MV-4-11 (cell line): Measurements from ENCODE around the gene MCM9.
"Not testable (repeated sequence)": the region's sequence is repeated elsewhere in the genome, so short reads cannot be mapped to it uniquely, and the experiment has no call there.

ENCODE experiments used
- DNase-seq: peaks from one replicate; lab custom pipeline; 2025; lab: John Stamatoyannopoulos, UW

MCM9 gene

GRCh38 chr6:118893807-118894424, 41.0 kb downstream of the MCM9 start, which contains the start of gene ASF1A:
Gene ASF1A, plus strand, starts transcription at chr6:118894152. Its CDS starts 262 bp downstream, at chr6:118894414.
- peak; percentile 98 for DNase-seq

DNA sequence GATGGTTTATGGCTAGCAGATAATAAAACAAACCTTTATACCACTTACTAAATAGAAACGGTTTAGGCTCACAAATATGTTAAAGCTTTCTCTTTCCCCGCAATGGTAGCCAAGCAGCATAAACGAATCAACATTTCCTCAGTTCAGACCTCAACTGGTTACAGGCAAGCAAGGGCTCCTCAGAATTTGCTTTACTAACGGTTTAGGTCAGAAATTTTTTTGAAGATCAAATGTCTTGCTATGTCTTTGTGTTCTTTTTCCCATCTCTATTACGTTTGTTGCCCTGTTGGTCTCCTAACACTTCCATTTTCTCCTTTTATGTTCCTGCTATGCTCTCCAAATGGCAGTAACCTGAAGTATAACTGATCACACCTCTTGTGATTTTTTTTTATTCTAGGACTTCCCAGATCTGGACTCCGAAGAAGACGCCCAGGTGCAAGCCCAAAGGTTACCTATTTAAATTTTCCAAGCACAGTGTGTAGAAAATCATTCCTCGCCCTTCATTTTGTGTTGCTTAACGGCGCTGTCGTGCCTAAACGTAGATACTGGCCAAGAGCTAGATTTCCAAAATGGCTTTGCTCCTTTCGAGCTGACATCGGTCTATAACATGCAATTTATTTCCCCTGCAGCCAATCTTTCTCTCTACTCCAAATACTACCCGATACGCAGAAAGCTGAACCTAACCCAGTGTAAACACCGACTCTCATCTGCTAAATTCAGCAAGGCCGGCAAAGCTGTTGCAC, 41.7 kb downstream of the MCM9 start:
- DNase-seq, result peak; percentile 32

DNA sequence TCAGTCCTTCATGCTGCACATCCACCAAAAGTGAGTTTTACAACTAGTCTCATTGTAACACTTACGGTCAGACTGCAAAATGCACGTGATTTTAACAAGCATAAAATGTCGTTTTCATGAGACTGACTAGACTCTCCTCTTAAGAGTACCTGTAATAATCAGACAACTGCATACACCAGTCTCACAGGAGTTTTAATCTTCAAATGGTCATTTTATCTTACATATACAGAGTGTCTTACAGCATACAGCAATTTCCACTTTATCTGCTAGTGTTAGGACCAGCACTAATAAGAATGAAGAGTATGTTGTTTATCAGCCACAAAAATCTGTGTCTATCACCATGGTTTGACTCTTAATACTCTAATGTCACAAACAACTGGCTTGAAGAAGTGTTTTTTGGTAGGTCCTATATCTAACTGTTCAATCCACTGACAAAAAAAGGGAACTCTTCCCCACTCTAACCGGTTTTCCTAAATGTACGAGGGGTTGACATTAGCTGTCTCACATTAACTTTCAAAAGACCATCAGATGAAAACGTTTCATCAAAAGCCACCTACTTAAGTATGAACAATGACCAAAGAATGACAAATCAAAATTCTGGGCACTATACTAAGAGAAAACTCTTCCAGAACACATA, 42.5 kb downstream of the MCM9 start:
- no peak for DNase-seq

DNA sequence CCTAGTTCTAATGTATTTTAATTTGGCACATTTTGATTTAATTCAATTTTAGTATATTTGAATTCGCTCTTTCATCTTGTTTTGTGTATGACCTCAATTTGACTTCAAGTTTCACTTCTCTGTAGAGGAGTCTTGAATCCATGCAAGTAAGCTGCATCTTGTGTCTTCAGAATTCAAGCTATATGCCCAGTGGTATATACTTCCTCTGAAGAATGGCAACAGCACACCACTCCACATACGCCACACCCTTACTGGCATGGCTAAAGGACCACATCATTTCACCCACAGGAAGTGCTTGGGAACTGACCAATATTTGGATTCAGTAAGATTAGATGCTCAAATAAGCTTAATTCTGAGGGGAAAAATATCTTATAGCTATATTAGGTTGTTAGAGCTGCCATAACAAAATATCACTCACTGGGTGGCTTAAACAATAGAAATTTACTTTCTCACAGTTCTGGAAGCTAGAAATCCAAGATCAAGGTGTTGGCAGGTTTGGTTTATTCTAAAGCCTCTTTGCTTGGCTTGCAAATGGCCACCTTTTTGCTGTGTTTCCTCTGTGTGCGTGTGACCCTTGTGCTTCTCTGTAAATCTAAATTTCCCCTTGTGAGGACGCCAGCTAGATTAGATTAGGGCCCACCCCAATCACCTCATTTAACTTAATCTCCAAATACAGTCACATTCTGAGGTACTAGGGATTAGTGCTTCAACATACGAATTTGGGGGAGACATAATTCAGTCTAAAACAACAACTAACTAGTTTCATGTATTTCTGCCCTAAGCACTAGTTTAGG, 43.8 kb downstream of the MCM9 start:
- DNase-seq, result peak; percentile 94

GRCh38 chr6:118889163-118889562, 45.8 kb downstream of the MCM9 start:
- DNase-seq, result no peak

- no peak for DNase-seq
These were observed 48.3 kb downstream of the MCM9 start for GRCh38 chr6:118886641-118887040.

- DNase-seq, result no peak
These were observed 52.5 kb downstream of the MCM9 start for GRCh38 chr6:118882314-118882905.

DNA sequence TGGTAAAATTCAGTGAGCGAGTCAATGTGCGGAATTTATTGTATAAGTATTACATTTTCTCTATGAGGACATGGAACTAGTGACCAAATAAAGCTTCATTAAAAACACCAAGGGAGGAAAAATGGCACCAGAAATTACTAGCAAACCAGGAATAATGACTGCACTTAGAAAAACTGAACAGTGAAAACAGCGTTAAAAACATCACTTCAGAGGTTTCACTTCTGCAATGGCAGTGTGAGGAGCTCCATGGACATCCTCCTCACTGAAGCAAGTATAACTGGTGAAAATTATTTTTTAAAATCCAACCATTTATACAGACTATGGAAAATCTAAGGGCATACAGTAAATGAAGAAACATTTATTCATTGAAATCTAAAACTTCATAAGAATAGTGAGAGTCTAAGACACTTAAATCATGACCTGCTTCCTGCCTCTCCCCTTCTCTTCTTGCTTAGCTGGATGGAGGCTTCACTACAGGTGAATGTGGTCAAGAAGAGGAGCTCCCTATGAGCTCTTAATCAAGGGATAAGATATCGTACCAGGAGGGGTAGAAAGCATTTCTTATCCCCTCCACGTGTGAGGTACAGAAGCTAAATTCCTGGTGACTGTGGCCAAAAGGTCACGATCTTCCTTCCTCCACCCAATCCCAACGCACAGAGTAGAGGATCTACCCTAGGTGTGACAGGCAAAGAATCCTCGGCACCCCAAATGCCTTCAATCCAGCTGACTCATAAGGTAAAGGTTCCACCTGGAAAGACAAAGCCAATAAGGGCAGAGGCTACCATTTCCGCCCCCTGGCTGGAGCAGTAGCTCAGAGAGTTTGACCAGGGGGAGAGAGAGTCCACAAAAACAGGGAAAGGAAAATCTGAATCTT, 53.3 kb downstream of the MCM9 start:
- peak; percentile 56 for DNase-seq

GRCh38 chr6:118877806-118878205, 57.2 kb downstream of the MCM9 start:
- no peak for DNase-seq

DNA sequence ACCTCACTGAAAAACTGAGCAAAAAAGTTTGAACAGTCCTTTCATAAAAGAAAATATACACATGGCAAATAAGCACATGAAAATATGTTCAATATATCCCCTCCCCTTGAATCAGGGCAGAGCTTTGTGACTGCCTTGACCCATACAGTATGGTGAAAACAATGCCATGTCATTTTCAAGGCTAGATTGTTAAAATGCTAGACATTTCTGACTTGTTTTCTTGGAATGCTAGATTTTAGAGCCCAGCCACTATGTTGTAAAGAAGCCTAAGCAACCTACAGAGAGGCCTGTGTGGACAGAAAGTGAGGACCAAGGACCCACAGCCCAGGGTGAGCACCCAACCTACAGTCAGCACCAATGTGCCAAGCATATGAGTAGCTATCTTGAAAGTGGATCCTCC, 58.1 kb downstream of the MCM9 start:
- no peak for DNase-seq

DNA sequence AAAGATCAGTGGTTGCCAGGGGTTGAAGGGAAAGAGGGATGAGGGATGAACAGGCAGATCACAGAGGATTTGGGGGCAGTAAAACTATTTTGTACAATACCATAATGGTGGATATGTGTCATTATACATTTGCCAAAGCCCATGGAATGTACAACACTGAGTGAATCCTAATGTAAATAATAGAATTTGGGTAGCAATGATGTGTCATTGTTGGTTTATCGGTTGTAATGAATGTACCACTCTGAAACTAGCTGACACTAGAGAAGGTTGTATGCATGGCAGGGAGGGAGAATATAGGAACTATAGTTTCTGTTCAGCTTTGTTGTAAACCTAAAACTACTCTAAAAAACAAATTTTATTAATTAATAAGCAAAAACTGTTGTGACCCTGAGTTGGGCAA, 58.8 kb downstream of the MCM9 start:
- DNase-seq, result no peak

GRCh38 chr6:118875672-118876071, 59.3 kb downstream of the MCM9 start:
- DNase-seq, result no peak

GRCh38 chr6:118873239-118873638, 61.7 kb downstream of the MCM9 start:
- DNase-seq, result no peak

- DNase-seq, result no peak
These were observed 62.2 kb downstream of the MCM9 start for GRCh38 chr6:118872726-118873125.

- no peak for DNase-seq
These were observed 62.6 kb downstream of the MCM9 start for GRCh38 chr6:118872318-118872717.

GRCh38 chr6:118871331-118871730, 63.6 kb downstream of the MCM9 start:
- no peak for DNase-seq

GRCh38 chr6:118869894-118870589, 64.9 kb downstream of the MCM9 start:
- peak; percentile 3 for DNase-seq

GRCh38 chr6:118869350-118869749, 65.6 kb downstream of the MCM9 start:
- DNase-seq, result no peak

DNA sequence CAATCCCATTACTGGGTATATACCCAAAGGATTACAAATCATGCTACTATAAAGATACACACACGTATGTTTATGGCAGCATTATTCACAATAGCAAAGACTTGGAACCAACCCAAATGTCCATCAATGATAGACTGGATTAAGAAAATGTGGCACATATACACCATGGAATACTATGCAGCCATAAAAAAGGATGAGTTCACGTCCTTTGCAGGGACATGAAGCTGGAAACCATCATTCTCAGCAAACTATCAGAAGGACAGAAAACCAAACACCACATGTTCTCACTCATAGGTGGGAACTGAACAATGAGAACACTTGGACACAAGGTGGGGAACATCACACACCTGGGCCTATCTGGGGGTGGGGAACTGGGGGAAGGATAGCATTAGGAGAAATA, 66.1 kb downstream of the MCM9 start:
- DNase-seq, result not testable (repeated sequence)

DNA sequence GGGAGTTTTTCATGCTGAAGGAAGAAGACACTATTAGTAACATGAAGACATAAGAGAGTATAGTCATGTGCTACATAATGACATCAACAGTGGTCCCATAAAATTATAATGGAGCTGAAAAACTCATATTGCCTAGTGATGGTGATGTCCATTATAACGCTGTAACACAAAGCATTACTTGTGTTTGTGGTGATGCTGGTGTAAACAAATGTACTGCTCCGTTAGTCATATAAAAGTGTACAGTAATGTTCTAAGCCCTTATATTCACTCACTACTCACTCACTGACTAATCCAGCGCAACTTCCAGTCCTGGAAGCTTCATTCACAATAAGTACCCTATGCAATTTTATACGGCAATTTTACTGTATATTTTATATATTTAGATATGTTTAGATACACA, 67.8 kb downstream of the MCM9 start:
- no peak for DNase-seq

GRCh38 chr6:118865100-118865391, 69.9 kb downstream of the MCM9 start:
- no peak for DNase-seq
